Activated CD4-positive, alpha-beta memory T cell treated with anti-CD3 and anti-CD28 coated beads, Interleukin-2, amount 10 ng/mL, durations not matched to agents 7 days and 5 days (primary cell): ENCODE results near the gene ANKRD33B. TPM values are rescaled to one million over a fixed set of nuclear protein-coding genes. Genes with fewer than 3 reads are reported as not detected.
"Not testable (repeated sequence)": the region's sequence is repeated elsewhere in the genome, so short reads cannot be mapped to it uniquely, and the experiment has no call there.

ENCODE experiments used
- CTCF ChIA-PET: fragments of 350-600 bp; sonication (Branson Sonifier 250); formaldehyde crosslinking; loops from one replicate; lab custom pipeline; 2021; ENCODE audit warnings: antibody characterized with exemption, inconsistent platforms; lab: Charles Lee
- POLR2A ChIA-PET: fragments of 350-600 bp; sonication (Branson Sonifier 250); formaldehyde crosslinking; loops from one replicate; lab custom pipeline; 2021; ENCODE audit warnings: antibody characterized with exemption; lab: Charles Lee
- DNase-seq: peaks from one replicate; pipeline ENCODE4 v3.0.0-alpha.2; 2020
- H3K27ac Mint-ChIP-seq: one replicate; pipeline ENCODE4 v1.8.0; 2021; ENCODE audit warnings: mild to moderate bottlenecking, mixed read lengths
- H3K27me3 Mint-ChIP-seq: one replicate; pipeline ENCODE4 v1.8.0; 2021; ENCODE audit warnings: mixed read lengths
- H3K36me3 Mint-ChIP-seq: one replicate; pipeline ENCODE4 v1.8.0; 2021; ENCODE audit warnings: low read depth, mixed read lengths
- H3K4me1 Mint-ChIP-seq: one replicate; pipeline ENCODE4 v1.8.0; 2021; ENCODE audit warnings: mixed read lengths
- H3K4me3 Mint-ChIP-seq: one replicate; pipeline ENCODE4 v1.8.0; 2021; ENCODE audit warnings: mild to moderate bottlenecking, mixed read lengths
- H3K9me3 Mint-ChIP-seq: one replicate; pipeline ENCODE4 v1.8.0; 2021; ENCODE audit warnings: mixed read lengths
- total RNA-seq, 2 experiments: library from RNA; stranded (reverse); gene quantifications; one replicate each; pipeline ENCODE4 v1.2.3, GENCODE V29; 2021

ANKRD33B gene
- total RNA-seq, 2 experiments from 2014 or later = 9.5 to 9.9 TPM

- H3K27ac Mint-ChIP-seq = no peak overlapping the region
- CTCF ChIA-PET = interaction anchor here (1.0 to 2.5 kb wide), 5 partner anchors 9 to 114 kb away, joined by 3 to 13 read pairs (median 4); no protein-coding TSS in a partner anchor
- no peaks in the 10 kb centered on the region for H3K9me3 Mint-ChIP-seq
- DNase-seq = no peak
- H3K4me3 Mint-ChIP-seq = peak overlapping the region; percentile 21
- POLR2A ChIA-PET = interaction anchor here (1.3 to 2.2 kb wide), 6 partner anchors 18 to 213 kb away, joined by 4 to 8 read pairs (median 5); partner anchors contain the start of gene MARCHF6
- no peaks in the 10 kb centered on the region for H3K36me3 Mint-ChIP-seq
- peaks cover 38% of the 10 kb centered on the region for H3K4me1 Mint-ChIP-seq
- H3K27me3 Mint-ChIP-seq = peaks cover 5% of the 10 kb centered on the region
Observed at GRCh38 chr5:10566543-10567068, 2.7 kb downstream of the ANKRD33B start.

GRCh38 chr5:10567121-10567591 is 3.3 kb downstream of the ANKRD33B start:
- H3K27me3 Mint-ChIP-seq = peaks cover 4% of the 10 kb centered on the region
- POLR2A ChIA-PET = interaction anchor here (1.0 to 2.2 kb wide), 5 partner anchors 25 to 214 kb away, joined by 3 to 8 read pairs (median 5); partner anchors contain the start of gene MARCHF6
- H3K4me1 Mint-ChIP-seq = peaks cover 36% of the 10 kb centered on the region
- no peaks in the 10 kb centered on the region for H3K36me3 Mint-ChIP-seq
- H3K9me3 Mint-ChIP-seq = no peaks in the 10 kb centered on the region
- DNase-seq = peak; percentile 47
- CTCF ChIA-PET = interaction anchor here (1.0 to 2.5 kb wide), 4 partner anchors 9 to 115 kb away, joined by 3 to 13 read pairs (median 4); no protein-coding TSS in a partner anchor
- H3K4me3 Mint-ChIP-seq = peak overlapping the region; percentile 21
- no peak overlapping the region for H3K27ac Mint-ChIP-seq

DNA sequence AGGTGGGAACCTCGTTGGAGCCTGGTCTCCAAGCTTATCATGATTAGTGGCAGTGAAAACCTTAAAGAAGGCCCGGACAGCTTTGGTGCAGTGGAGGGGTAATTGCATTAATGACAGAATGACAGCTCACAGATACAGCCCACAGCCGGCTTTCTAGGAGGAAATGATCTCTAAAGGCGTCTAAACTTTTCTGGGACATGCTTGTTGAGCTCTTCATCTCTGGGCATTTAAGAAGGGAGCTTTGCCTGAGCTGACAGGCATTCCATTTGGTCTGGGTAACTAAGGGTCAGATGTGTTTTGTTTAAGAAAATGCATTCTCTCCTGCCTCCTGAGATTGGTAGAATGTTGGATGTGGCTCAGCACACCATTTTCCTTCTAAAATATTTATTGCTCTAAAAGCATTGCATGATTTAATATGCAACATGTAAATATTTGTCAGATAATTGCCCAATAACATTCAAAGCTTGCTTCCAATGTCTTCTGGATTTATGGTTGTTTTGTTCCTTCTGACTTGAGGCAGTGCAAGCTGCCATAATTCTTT is 4.0 kb downstream of the ANKRD33B start:
- DNase-seq = no peak
- Mint-ChIP-seq H3K4me1 (peaks cover 33% of the 10 kb centered on the region), H3K9me3 (no peaks in the 10 kb centered on the region), H3K27ac (no peak overlapping the region), H3K36me3 (peaks cover 1% of the 10 kb centered on the region), H3K4me3 (no peak overlapping the region), H3K27me3 (no peaks in the 10 kb centered on the region)
- ChIA-PET CTCF (interaction anchor here (1.0 to 2.1 kb wide), 2 partner anchors 8 to 60 kb away, joined by 3 to 13 read pairs; no protein-coding TSS in a partner anchor), POLR2A (interaction anchor here (0.7 to 1.0 kb wide), 3 partner anchors 9 to 117 kb away, joined by 3 read pairs; no protein-coding TSS in a partner anchor)

DNA sequence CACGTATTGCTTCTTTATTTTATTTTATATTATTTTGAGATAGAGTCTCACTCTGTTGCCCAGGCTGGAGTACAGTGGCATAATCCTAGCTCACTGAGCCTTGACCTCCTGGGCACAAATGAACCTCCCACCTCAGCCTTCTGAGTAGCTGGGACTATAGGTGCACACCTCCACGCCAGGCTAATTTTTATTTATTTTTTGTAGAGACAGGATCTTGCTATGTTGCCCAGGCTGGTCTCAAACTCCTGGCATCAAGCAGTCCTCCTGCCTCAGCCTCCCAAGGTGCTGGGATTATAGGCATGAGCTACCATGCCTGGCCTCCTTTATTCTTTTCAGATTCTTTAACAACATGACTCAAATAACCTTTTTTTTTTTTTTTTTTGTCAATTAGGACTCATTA is 6.7 kb downstream of the ANKRD33B start:
- H3K9me3 Mint-ChIP-seq, H3K4me3 Mint-ChIP-seq, H3K36me3 Mint-ChIP-seq, DNase-seq, H3K27me3 Mint-ChIP-seq, H3K27ac Mint-ChIP-seq, POLR2A ChIA-PET: not testable (repeated sequence)
- peaks cover 26% of the 10 kb centered on the region for H3K4me1 Mint-ChIP-seq
- CTCF ChIA-PET = interaction anchor here (0.6 to 0.9 kb wide), 2 partner anchors 11 to 57 kb away, joined by 3 read pairs; no protein-coding TSS in a partner anchor

DNA sequence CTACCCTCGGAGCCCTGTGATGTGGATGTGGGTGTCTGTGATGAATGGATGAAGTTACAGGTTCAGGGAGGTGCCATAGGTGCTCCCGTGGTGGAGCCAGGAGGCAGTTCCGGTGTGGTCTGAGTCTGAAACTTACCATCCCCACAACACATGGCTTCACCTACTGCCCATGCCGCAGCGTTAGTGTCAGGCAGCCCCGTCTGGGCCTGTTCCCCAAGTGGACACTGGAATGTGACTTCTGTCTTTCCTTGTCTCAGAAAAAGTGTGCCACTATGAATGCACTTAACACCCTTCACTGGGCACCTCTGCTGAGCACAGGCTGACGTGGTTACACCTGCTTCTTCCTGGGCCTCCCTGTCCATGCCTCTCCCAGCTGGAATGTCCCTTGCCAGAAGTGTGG is 8.6 kb downstream of the ANKRD33B start:
- H3K4me1 Mint-ChIP-seq = peaks cover 15% of the 10 kb centered on the region
- no peak for DNase-seq
- ChIA-PET POLR2A (no interaction called here), CTCF (no interaction called here)
- H3K27me3 Mint-ChIP-seq = no peaks in the 10 kb centered on the region
- H3K9me3 Mint-ChIP-seq = no peaks in the 10 kb centered on the region
- peaks cover 3% of the 10 kb centered on the region for H3K36me3 Mint-ChIP-seq
- no peak overlapping the region for H3K27ac Mint-ChIP-seq
- H3K4me3 Mint-ChIP-seq = no peak overlapping the region

GRCh38 chr5:10573487-10574145 is 9.7 kb downstream of the ANKRD33B start:
- CTCF ChIA-PET = no interaction called here

DNA sequence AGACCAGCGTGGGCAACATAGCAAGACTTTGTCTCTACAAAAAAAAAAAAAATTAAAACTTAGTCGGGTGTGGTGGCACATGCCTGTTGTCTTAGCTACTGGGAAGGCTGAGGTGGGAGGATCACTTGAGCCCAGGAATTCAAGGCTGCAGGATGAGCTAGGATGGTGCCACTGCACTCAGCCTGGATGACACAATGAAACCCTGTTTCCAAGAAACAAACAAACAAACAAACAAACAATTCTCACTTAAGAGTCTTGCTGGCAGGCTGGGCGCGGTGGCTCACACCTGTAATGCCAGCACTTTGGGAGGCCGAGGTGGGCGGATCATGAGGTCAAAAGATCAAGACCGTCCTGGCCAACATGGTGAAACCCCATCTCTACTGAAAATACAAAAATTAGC is 11.0 kb downstream of the ANKRD33B start:
- H3K4me3 Mint-ChIP-seq, H3K27ac Mint-ChIP-seq, H3K9me3 Mint-ChIP-seq, POLR2A ChIA-PET, H3K36me3 Mint-ChIP-seq, H3K27me3 Mint-ChIP-seq, DNase-seq: not testable (repeated sequence)
- H3K4me1 Mint-ChIP-seq = peaks cover 29% of the 10 kb centered on the region
- CTCF ChIA-PET = interaction anchor here (1.3 kb wide), 1 partner anchor 55 kb away, joined by 3 read pairs; no protein-coding TSS in a partner anchor

More at GRCh38 chr5:10573487-10574145, 9.7 kb downstream of the ANKRD33B start:
- Mint-ChIP-seq H3K27ac (no peak overlapping the region), H3K9me3 (no peaks in the 10 kb centered on the region), H3K27me3 (no peaks in the 10 kb centered on the region), H3K36me3 (peaks cover 3% of the 10 kb centered on the region), H3K4me3 (no peak overlapping the region), H3K4me1 (peaks cover 16% of the 10 kb centered on the region)
- POLR2A ChIA-PET = no interaction called here
- no peak for DNase-seq

DNA sequence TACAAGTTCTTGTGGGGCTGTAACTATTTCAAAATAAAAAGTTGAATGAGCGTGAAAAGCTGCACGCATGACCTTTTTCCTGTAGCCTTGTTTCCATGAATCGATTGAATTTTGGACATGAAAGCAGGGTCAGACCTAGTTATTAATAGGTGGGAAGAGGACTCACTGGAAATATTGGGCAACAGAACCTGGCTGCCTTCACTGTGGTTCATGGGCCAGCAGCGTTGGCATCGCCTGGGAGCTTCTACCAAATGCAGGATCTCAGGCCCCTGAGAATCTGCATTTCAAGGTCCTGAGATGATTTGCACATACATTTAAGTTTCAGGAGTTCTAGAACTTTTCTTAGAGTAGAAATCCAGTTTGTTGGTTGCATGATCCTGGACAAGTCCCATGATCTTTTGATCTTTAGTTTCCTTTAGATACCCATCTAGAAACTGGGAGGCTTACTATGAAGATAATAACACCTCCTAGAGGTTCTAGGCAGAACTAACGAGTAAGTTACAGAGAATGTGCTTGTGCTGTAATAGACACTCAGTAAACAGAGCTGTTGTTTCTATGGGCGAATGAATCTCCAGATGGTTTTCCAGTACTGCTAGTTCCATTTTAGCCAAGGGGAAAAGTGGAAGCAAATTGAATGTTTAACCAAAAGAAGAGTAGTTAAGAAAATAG is 12.4 kb downstream of the ANKRD33B start:
- no peaks in the 10 kb centered on the region for H3K27me3 Mint-ChIP-seq
- H3K4me1 Mint-ChIP-seq = peaks cover 40% of the 10 kb centered on the region
- POLR2A ChIA-PET = interaction anchor here (1.3 kb wide), 1 partner anchor 8 kb away, joined by 3 read pairs; no protein-coding TSS in a partner anchor
- H3K4me3 Mint-ChIP-seq = no peak overlapping the region
- peaks cover 7% of the 10 kb centered on the region for H3K36me3 Mint-ChIP-seq
- peak; percentile 5 for DNase-seq
- CTCF ChIA-PET = interaction anchor here (0.8 to 2.7 kb wide), 6 partner anchors 9 to 124 kb away, joined by 3 to 9 read pairs (median 3); no protein-coding TSS in a partner anchor
- H3K27ac Mint-ChIP-seq = no peak overlapping the region
- H3K9me3 Mint-ChIP-seq = no peaks in the 10 kb centered on the region

DNA sequence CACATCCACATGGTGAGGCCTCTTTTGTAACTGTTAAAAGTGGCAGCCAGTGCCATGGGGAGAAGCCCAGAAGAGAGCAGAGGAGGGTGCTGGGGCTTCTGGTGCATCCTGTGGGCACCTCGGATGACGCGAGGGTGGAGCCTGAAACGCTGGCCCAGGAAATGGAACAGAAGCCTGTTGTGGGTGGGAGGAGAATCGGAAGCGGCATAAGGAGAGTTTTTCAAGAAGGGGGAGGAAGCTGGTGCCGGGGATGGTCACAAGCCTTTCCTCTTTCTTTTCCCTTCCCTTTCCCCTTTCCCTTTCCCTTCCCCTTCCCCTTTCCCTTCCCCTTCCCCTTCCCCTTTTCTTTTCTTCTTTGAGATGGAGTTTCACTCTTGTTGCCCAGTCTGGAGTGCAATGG is 12.9 kb downstream of the ANKRD33B start:
- Mint-ChIP-seq H3K36me3 (peaks cover 7% of the 10 kb centered on the region), H3K9me3 (no peaks in the 10 kb centered on the region), H3K4me1 (peaks cover 42% of the 10 kb centered on the region), H3K4me3 (no peak overlapping the region), H3K27ac (no peak overlapping the region), H3K27me3 (no peaks in the 10 kb centered on the region)
- ChIA-PET POLR2A (interaction anchor here (1.3 kb wide), 1 partner anchor 9 kb away, joined by 3 read pairs; no protein-coding TSS in a partner anchor), CTCF (interaction anchor here (1.0 to 2.7 kb wide), 4 partner anchors 10 to 124 kb away, joined by 3 to 9 read pairs (median 4); no protein-coding TSS in a partner anchor)
- DNase-seq = peak; percentile 16

DNA sequence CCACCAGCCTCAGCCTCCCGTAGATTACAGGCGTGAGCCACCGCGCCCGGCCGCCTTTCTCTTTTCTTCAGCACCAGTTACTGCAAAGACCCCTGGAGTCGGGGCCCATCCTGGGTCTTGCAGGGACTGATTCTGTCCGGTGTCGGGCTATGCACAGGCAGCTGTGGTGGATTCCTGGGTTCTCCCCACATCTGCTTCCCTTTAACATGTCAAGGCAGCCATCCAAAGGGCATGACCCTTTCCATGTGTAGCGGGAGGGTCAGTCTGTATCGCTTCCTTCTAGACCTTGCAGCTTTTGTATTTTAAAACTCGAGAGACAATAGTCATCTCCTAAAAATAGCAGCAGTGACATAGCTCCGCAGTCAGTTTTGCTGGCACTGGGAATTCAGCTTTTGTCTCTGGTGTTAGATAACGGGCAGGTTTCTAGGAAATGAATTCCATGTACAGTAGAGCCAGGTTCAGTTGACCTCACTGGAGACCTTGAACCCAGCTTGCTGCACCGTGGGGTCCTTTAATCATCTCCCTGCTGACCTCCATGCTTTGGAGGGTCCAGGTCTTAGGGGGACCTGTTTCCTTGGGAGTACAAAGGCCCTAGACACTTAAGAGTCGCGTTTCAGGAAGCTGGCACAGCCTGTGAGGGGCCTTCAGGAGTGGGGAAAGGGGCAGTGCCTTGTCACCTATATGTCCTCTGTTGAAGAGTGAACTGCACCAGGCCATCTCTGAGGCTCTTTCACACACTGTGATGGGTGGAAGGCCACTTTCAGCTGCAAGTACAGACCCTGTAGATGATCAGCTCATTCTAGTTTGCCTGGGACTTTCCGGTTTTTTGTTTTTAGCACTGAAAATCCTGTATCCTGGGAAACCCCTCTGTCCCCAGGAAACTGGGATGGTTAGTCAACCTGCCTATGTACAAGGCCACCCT is 13.8 kb downstream of the ANKRD33B start:
- Mint-ChIP-seq H3K27me3 (no peaks in the 10 kb centered on the region), H3K27ac (no peak overlapping the region), H3K9me3 (no peaks in the 10 kb centered on the region), H3K4me3 (no peak overlapping the region), H3K36me3 (peaks cover 7% of the 10 kb centered on the region), H3K4me1 (peaks cover 43% of the 10 kb centered on the region)
- POLR2A ChIA-PET = interaction anchor here (1.3 kb wide), 1 partner anchor 10 kb away, joined by 3 read pairs; no protein-coding TSS in a partner anchor
- no peak for DNase-seq
- CTCF ChIA-PET = interaction anchor here (1.0 to 2.7 kb wide), 2 partner anchors 50 to 125 kb away, joined by 4 to 9 read pairs; no protein-coding TSS in a partner anchor

DNA sequence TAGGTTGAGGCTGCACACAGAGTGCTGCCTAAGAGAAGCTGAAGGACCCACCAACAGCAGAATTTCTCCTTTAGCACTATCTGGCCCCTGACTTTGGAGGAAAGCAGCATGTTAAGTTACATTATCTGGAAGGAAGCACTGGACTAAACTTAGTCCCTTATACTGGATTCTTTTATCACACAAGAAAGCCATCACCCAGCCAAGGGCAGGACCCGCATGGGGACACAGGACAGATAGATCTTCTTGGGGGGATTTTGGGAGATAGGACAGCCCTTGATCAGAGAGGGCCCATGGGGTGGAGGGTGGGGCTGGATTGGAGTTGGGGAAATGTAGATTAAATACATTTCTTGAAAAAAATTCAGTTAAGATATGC is 14.4 kb downstream of the ANKRD33B start:
- POLR2A ChIA-PET = no interaction called here
- peaks cover 4% of the 10 kb centered on the region for H3K36me3 Mint-ChIP-seq
- no peaks in the 10 kb centered on the region for H3K27me3 Mint-ChIP-seq
- DNase-seq = peak; percentile 5
- no peak overlapping the region for H3K27ac Mint-ChIP-seq
- peaks cover 44% of the 10 kb centered on the region for H3K4me1 Mint-ChIP-seq
- H3K4me3 Mint-ChIP-seq = no peak overlapping the region
- no peaks in the 10 kb centered on the region for H3K9me3 Mint-ChIP-seq
- CTCF ChIA-PET = no interaction called here
